Kidney glomerular epithelial cell (primary cell): ENCODE results near the gene EIF4E3.

Experiments
- DNase-seq: peaks from one replicate; lab custom pipeline; 2025; lab: John Stamatoyannopoulos, UW

Gene EIF4E3

DNA sequence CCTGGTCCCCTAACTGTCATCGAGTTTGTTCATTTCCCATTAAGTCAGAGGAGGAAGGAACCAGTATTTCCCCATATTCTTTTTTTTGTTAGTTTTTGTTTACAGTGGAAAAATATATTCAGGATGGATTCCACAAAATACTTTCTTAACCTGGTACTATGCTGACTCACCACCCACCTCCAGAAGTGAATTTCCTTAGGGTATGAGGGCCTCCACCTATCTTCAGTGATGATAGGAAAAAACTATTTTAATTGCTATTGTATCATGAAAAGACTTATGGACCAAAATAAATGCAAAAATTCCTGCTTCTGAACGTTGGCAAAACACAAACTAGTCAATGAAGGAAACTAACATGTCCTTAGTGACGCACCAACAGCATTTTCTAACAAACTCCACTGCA, 77.5 kb downstream of the EIF4E3 start:
- DNase-seq: no peak

DNA sequence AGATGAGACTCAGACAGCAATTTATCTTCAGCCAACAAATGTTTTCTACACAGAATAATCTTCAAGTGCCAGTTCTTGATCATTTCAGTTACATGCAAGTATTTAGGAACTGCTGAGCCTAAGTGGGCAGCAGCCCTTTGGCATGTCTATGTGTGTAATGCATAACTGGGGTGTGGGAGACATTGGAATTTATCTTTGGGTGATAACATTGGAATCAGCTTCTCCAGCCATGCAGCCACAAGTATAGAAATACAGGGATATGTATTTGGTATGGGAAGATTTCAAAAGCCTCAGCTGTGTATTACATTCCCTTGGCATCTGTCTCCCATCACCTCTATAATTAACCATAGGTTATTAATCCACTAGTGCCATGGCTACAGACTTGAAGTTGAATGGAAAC, 78.2 kb downstream of the EIF4E3 start:
- DNase-seq: no peak

DNA sequence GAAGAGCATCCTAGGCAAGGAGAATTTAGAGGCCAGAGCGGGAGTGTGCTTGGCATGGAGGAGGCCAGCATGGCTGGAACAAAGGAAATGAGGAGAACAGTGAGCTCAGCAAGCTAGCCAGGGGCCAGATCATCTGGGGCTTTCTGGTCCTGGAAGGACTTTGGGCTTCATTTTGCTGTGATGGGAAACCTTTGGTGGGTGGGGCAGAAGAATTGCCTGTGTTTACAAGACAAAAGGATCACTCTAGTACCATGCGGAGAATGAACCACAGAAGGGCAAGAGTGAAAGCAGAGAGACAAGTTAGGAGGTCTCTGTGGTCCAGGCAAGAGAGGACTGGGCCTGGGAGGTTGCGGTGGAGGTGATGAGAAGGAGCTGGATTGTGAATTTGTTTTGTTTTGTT, 80.1 kb downstream of the EIF4E3 start:
- no peak for DNase-seq

GRCh38 chr3:71641674-71642073, 83.5 kb downstream of the EIF4E3 start:
- DNase-seq: no peak

DNA sequence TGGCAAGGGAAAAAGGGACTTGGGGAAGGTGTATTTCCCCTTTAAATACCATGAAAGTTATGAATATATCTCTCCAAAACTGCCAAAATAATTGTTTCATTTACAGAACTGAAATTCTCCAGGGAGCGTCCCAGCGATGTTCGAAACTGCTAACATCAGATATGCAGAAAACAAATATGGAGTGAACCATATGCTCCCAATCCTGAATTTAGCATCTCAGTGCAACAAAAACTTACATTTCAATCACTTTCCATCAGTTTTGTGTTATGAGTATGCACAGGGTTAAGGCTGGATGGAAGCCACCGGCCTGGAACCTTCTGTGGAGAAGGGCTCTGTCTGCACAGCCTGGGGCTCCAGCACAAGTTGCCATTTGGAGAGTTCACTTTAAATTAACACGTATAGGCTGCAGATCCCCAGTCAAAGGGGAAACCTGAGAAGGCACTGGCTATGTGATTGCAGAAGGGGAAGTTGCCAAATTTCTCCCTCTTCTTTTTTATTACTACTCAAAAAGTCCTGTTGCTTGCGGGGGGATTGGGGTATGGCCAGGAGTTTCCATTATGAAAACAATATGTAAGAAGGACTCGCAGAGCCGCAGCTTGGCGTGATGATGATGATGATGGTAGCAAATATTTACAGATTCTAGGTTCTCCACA, 84.7 kb downstream of the EIF4E3 start:
- no peak for DNase-seq

DNA sequence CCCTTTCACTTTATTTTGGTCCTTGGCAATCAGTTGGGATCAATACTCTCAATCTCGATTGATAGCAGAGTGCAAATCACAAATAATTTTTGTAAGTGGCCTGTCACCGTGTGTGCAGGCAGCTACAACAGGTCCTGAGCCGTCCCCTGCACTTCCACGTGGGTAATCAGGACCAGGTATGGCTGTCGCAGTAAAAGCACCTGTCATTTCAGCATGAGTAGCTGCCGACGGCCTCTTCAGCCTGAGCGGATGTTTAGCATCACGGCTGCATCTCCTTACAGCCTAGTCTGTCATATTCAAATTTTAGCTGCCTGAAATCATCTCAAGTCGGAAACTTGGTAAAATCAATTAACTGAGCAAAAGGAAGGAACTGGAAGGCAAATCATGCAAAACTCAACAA, 88.7 kb downstream of the EIF4E3 start:
- no peak for DNase-seq

GRCh38 chr3:71636001-71636400, 89.2 kb downstream of the EIF4E3 start:
- no peak for DNase-seq

DNA sequence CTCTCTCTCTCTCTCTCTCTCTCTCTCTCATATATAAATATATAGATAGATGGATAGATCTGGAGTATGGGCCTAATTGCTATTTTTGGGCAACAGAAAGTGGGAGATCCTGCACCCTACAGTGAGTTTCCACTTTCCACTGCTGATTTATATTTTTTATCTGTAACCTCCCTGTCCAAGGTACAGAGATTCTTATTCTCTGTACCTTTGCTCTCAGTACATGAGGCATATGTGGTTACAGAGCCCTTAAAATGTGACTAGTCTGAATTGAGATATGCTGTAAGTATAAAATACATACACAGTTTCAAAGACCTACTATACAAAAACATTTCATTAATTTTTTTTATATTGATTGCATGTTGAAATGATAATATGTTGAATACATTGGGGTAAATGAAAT, 90.5 kb downstream of the EIF4E3 start:
- no peak for DNase-seq

GRCh38 chr3:71629711-71630110, 95.5 kb downstream of the EIF4E3 start:
- no peak for DNase-seq

- DNase-seq: no peak
Observed at GRCh38 chr3:71629289-71629688, 95.9 kb downstream of the EIF4E3 start.

DNA sequence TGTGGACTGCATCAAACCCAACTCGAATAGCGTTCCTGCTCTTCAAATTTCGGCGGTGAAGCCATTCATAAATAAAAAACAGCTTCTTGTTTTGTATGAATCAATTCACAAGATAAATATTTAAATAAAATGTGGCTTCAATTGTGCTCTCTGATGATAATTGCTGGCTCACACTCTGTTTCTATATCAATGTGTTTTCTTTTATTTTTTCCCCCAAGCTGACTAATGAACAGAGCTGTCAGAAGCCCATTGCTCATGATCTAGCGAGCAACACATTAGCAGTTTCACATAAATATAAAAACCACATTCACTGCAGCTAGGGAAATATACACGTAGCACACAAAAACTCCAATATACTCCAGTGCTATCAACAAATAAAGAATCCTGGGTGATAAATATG, 96.7 kb downstream of the EIF4E3 start:
- DNase-seq: no peak

GRCh38 chr3:71625676-71626075, 99.5 kb downstream of the EIF4E3 start:
- no peak for DNase-seq
